Measurements from ENCODE around the gene ANKS6.
A peak's percentile ranks its signal among the peaks of the same experiment; 100 is the strongest.

Gene ANKS6

DNA sequence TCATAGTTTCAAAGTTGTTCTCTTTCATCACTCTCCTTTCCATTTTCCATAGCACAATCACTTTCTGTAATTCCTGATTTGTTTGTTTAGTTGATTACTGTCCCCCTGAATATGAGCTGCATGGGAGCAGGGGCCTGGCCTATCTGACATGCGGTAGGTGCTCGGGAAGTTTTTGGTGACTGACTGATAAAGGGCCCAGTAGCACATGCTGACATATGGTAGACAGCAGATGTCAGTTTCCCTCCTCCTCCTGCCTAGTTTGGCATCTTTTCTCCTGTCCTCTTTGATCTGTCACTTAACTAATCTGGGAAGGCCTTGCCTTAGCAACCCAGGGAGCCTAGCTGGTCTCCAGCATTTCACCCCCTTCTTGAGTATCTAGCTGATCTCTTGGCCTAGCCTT is 25.5 kb upstream of the ANKS6 start:
- TF ChIP-seq SPI1 (IDR thresholded peaks at IDR 0.05; ENCODE audit: low read depth, low read length) (no peak), POLR2A (IDR thresholded peaks at IDR 0.05; ENCODE audit: low read depth, low read length) (no peak), POU2F2 (IDR thresholded peaks at IDR 0.05; ENCODE audit: low read depth, low read length) (no peak), TAF1 (IDR thresholded peaks at IDR 0.05; ENCODE audit: low read depth, low read length) (no peak), PAX5 (IDR thresholded peaks at IDR 0.05; ENCODE audit: insufficient read depth, low read length, severe bottlenecking) (no peak), POLR2AphosphoS5 (IDR thresholded peaks at IDR 0.05; ENCODE audit: low read depth, low read length) (no peak)
- no peak for DNase-seq (ENCODE audit: insufficient read length, low spot score)
- no peak for FAIRE-seq

DNA sequence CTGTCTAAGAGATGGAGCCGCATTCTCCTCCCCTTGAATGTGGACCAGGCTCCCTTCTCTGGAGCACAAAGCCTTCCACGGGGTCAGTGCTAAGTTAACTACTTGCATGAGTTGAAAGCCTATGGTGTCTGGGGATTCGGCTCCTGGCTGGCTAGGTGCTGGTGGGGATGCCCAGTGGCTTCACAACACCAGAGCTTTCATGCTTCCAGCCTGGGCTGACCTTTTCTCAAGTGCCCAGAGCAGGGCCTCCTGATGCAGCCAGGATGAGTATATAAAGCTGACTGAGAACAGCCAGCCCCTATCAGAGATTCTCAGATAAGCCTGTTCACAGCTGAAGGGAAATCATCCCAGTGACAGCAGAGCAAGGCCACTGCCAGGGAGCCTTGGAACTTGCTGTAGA is 22.9 kb upstream of the ANKS6 start:
- FAIRE-seq (no peak), DNase-seq (ENCODE audit: insufficient read length, low spot score) (no peak)
- no peak for TF ChIP-seq POU2F2 (IDR thresholded peaks at IDR 0.05; ENCODE audit: low read depth, low read length)
- TF ChIP-seq TAF1 (IDR thresholded peaks at IDR 0.05; ENCODE audit: low read depth, low read length), result no peak

DNA sequence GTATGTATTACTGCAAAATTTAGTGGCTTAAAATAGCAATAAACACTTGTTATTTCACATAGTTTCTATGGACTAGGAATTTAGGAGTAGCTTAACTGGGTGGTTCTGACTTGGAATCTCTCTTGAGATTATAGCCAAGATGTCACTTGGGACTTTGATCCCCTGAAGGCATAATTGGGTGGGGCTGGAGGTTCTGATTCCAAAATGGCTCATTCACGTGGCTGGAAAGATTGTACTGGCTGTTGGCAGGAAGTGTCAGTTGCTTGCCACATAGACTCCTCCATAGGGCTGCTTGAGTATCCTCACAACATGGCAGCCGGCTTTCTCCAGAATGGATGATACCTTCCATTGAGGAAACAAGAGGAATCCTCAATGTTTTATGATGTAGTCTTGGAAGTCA is 22.4 kb upstream of the ANKS6 start:
- TF ChIP-seq POLR2AphosphoS5 (IDR thresholded peaks at IDR 0.05; ENCODE audit: low read depth, low read length) (no peak), POU2F2 (IDR thresholded peaks at IDR 0.05; ENCODE audit: low read depth, low read length) (no peak)
- DNase-seq (ENCODE audit: insufficient read length, low spot score), result no peak
- FAIRE-seq, result no peak

DNA sequence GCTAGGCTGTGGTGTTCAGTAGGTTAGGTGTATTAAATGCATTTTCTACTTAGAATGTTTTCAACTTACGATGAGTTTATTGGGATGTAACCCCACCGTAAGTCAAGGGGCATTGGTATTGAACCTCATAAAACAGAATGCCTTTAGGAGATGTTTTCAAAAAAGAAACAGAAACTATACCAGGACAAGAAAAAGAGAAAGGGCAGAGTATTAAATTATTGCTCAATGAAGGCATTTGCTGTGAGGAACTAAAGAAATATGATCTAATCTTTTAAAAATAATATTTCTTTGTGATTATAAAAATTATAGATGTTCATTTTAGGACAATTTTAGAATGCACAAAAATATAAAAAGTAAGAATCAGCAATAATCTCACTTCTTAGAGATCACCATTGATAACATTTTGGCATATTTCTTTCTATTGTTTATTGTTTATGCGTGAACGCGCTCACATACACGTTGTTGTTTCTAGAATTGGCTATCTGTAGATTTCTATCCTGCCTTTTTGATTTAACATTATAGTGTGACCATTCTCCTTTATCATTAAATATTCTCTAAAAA is 19.1 kb upstream of the ANKS6 start:
- FAIRE-seq (no peak), DNase-seq (ENCODE audit: insufficient read length, low spot score) (no peak)
- TF ChIP-seq POU2F2 (IDR thresholded peaks at IDR 0.05; ENCODE audit: low read depth, low read length), result no peak
- no peak for TF ChIP-seq POLR2AphosphoS5 (IDR thresholded peaks at IDR 0.05; ENCODE audit: low read depth, low read length)
- TF ChIP-seq SPI1 (IDR thresholded peaks at IDR 0.05; ENCODE audit: low read depth, low read length), result no peak
- TF ChIP-seq PAX5 (IDR thresholded peaks at IDR 0.05; ENCODE audit: insufficient read depth, low read length, severe bottlenecking), result no peak
- no peak for TF ChIP-seq POLR2A (IDR thresholded peaks at IDR 0.05; ENCODE audit: low read depth, low read length)
- TF ChIP-seq TAF1 (IDR thresholded peaks at IDR 0.05; ENCODE audit: low read depth, low read length), result no peak

DNA sequence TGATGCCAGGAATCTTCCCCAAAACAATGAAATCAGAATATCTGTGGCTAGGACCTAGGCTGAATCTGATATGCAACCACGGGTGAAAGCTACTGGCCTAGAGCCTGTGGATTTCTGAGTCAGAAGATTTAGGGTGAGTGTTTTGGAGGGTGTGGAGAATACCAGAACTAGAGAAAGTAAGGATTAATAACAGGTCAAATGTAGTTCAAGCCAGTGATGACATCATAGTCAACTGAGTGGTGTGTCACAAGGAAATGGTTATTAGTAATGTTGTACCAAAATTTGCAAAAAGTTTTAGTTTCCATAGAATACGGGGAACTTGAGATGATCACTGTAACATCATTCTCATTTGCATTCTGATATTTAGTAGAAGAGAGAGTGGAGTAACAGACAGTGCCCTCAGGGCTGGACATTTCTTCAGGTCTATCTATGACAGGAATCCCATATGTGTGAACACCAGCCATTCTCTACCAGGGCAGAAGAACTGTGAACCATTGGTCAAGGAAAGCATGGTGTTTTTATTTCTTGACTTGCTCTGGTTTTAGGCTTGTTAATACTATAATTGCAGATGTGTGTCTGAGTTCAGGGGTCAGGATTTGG is 14.8 kb upstream of the ANKS6 start:
- FAIRE-seq (peak; percentile 72), DNase-seq (ENCODE audit: insufficient read length, low spot score) (no peak)
- 0 out of 2 replicates have a peak, but pooled peaks have one; percentile 18 for TF ChIP-seq POU2F2 (IDR thresholded peaks at IDR 0.05; ENCODE audit: low read depth, low read length)
- no peak for TF ChIP-seq TAF1 (IDR thresholded peaks at IDR 0.05; ENCODE audit: low read depth, low read length)
- TF ChIP-seq POLR2A (IDR thresholded peaks at IDR 0.05; ENCODE audit: low read depth, low read length), result no peak

DNA sequence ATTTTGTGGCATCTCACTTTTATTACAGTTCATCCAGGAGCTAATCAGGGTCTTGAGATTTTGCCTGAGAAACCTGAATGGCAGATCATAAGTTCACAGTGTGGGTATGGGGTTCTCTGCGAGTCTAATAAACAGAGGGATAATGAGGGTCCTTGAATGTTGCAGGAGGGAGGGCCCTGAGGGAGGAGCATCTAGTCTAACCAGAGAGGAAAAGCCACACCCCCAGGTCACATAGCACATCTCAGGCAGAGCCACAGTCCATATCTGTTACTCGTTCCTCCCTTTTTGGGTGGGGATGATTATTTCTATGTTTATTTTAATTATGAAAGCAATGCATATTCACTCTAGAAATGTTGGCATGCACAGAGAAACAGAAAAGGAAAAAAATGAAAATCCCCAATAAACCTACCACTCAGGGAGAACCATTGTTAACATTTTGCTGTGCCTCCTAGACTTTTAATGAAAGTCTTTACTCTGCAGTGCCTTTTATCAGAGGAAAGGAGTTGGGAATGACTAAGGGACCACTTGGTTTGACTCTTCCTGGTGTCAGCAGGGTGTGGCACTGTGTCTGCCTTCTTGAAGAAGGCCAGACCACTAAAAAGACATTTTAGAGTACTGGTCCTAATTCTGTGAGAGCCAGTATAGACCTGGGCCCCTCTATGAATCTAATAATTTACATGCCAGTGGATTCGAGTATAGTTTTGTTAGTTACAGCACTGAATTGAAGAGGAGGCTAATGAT is 13.9 kb upstream of the ANKS6 start:
- FAIRE-seq, result no peak
- no peak for DNase-seq (ENCODE audit: insufficient read length, low spot score)

DNA sequence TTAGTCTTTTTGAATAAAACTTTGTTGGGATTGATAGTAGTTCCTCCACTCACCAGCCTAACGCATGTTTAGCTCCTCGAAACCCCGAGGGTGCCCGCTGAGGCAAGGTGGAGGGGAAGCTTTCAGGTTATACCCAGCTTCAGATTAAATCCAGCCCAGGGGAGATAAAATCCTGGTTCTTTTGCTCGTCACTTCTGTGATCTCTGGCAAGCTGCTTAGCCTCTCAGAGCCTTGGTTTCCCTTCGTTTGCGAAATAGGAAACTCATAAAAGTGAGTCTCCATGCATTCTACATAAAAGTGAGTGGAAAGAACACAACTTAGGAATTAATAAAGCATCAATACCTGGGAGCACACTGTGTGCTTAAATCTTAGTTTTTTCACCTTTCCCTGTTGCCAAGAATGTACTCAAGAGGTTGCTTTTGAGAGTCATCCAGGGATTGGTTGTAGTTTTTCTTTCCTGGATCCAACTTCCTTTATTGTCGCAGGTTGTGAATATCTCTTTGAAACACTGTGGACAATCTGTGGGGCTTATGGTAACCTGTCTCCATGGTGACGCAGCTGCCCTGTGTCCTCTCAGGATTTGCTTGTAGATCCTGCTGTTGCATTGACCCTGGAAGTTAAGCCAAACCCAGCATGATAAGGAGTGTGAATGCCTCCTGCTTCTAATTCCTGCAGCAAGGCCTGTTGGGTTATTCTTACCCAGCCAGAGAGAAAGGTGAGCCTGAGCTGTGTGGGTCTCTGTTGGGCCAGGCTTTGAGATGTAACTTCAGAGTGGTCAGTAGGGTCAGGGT is 13.2 kb upstream of the ANKS6 start:
- DNase-seq (ENCODE audit: insufficient read length, low spot score) (no peak), FAIRE-seq (no peak)

More for the DNA sequence above, 13.9 kb upstream of the ANKS6 start:
- TF ChIP-seq SPI1 (IDR thresholded peaks at IDR 0.05; ENCODE audit: low read depth, low read length), result no peak
- TF ChIP-seq POLR2AphosphoS5 (IDR thresholded peaks at IDR 0.05; ENCODE audit: low read depth, low read length), result no peak
- TF ChIP-seq POLR2A (IDR thresholded peaks at IDR 0.05; ENCODE audit: low read depth, low read length), result no peak
- no peak for TF ChIP-seq TAF1 (IDR thresholded peaks at IDR 0.05; ENCODE audit: low read depth, low read length)
- no peak for TF ChIP-seq PAX5 (IDR thresholded peaks at IDR 0.05; ENCODE audit: insufficient read depth, low read length, severe bottlenecking)
- TF ChIP-seq POU2F2 (IDR thresholded peaks at IDR 0.05; ENCODE audit: low read depth, low read length), result no peak

DNA sequence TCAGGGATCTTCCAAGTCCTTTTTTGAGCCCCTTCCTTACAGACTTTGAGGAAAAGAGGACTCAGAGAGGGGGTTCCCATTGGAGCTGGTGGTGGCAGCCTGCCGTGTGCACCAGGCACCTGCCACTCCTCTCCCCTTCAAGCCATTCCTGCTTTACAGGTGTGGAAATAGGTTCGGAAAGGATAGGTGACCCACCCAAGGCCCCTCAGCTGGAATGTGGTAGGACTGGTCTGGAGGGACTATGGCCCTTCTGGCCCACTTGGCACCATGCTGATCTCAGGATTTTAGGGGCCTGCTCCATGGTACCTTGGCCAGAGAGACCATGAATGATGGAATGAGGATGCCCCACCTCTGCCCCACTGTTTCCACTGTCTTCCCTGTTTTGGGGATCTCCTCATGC is 12.5 kb upstream of the ANKS6 start:
- FAIRE-seq, result no peak
- TF ChIP-seq POLR2A (IDR thresholded peaks at IDR 0.05; ENCODE audit: low read depth, low read length), result no peak
- TF ChIP-seq SPI1 (IDR thresholded peaks at IDR 0.05; ENCODE audit: low read depth, low read length), result no peak
- TF ChIP-seq TAF1 (IDR thresholded peaks at IDR 0.05; ENCODE audit: low read depth, low read length), result no peak
- no peak for TF ChIP-seq POU2F2 (IDR thresholded peaks at IDR 0.05; ENCODE audit: low read depth, low read length)
- TF ChIP-seq POLR2AphosphoS5 (IDR thresholded peaks at IDR 0.05; ENCODE audit: low read depth, low read length), result no peak
- no peak for TF ChIP-seq PAX5 (IDR thresholded peaks at IDR 0.05; ENCODE audit: insufficient read depth, low read length, severe bottlenecking)
- no peak for DNase-seq (ENCODE audit: insufficient read length, low spot score)

More for the DNA sequence above, 13.2 kb upstream of the ANKS6 start:
- TF ChIP-seq TAF1 (IDR thresholded peaks at IDR 0.05; ENCODE audit: low read depth, low read length) (no peak), POLR2A (IDR thresholded peaks at IDR 0.05; ENCODE audit: low read depth, low read length) (no peak)

DNA sequence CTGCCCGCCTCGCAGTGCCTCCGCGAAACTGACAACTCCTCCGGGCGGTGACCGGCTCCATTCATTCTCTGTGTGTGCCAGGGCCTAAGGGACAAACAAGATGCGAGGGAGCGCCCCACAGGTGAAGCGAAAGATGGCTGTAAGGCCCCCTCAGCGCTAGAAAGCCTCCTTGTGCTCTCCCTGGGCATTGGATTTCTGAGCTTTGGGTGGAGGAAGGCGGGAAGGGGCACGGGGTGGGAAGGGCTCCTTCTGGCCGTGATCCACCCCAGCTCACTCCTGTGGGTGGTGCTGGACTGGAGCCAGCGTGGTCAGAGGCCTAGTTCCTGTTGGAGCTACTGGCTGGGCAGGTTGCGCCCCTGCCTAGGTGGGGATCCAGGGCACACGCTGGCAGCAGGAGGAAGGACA is 12.1 kb upstream of the ANKS6 start:
- DNase-seq (ENCODE audit: insufficient read length, low spot score), result no peak
- peak; percentile 20 for FAIRE-seq
- TF ChIP-seq POU2F2 (IDR thresholded peaks at IDR 0.05; ENCODE audit: low read depth, low read length), result no peak
- no peak for TF ChIP-seq POLR2A (IDR thresholded peaks at IDR 0.05; ENCODE audit: low read depth, low read length)
- TF ChIP-seq PAX5 (IDR thresholded peaks at IDR 0.05; ENCODE audit: insufficient read depth, low read length, severe bottlenecking), result no peak
- no peak for TF ChIP-seq SPI1 (IDR thresholded peaks at IDR 0.05; ENCODE audit: low read depth, low read length)
- no peak for TF ChIP-seq POLR2AphosphoS5 (IDR thresholded peaks at IDR 0.05; ENCODE audit: low read depth, low read length)
- no peak for TF ChIP-seq TAF1 (IDR thresholded peaks at IDR 0.05; ENCODE audit: low read depth, low read length)
